Esophagus muscularis mucosa (tissue), 4 donors: ENCODE results near the gene SLC4A4.

Experiments
- CTCF ChIP-seq, 3 experiments: fragments of 200-600 bp in 2 of 3; fragments of 450-650 bp in 1 of 3; sonication (generic) in 2 of 3; IDR thresholded peaks; one replicate each; pipeline ENCODE4 v1.5.1; 2017 to 2019; ENCODE audit warnings: antibody characterized with exemption in 3 of 3, mild to moderate bottlenecking in 2 of 3, moderate library complexity in 1 of 3
- EP300 ChIP-seq: sonication (generic); formaldehyde crosslinking; IDR thresholded peaks from one replicate; pipeline ENCODE4 v1.6.1; 2017; ENCODE audit warnings: antibody characterized with exemption
- POLR2A ChIP-seq: fragments of 450-650 bp; IDR thresholded peaks from one replicate; pipeline ENCODE4 v1.6.1; 2017; ENCODE audit warnings: antibody characterized with exemption, moderate library complexity, mild to moderate bottlenecking, low read depth
- POLR2AphosphoS5 ChIP-seq, 2 donors: sonication (generic); formaldehyde crosslinking; IDR thresholded peaks; one replicate each; pipeline ENCODE4 v1.6.1; 2017; ENCODE audit warnings: antibody characterized with exemption in 2 of 2

DNA sequence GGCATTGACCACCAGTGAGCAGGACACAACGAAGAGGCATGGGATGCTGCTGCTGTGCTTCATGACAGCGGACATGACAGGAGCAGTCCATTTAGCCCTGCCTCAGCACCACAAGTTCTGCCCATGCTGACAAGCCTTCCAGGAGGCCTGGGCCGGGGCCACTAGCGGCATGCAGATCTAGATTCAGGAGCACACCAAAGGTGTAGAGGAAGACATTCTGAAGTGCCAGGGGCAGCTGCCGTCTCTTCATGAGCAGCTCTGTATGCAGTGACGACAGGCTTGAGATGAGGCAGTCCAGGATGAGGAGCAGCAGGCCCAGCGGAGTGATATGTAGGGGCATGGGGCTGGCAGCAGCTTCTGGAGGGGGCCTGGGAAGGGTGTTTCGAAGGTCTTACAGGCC lies 38.5 kb upstream of the SLC4A4 start:
- no peak for TF ChIP-seq CTCF (IDR thresholded peaks at IDR 0.05)
- TF ChIP-seq POLR2A: no peak
- TF ChIP-seq EP300: no peak
- TF ChIP-seq POLR2AphosphoS5 (IDR thresholded peaks at IDR 0.05): no peak
